HG02642 (cell line): ENCODE results near the gene PSD2.
"Not testable (repeated sequence)": the region's sequence is repeated elsewhere in the genome, so short reads cannot be mapped to it uniquely, and the experiment has no call there.

ENCODE experiments used
- ATAC-seq: cut with Tn5 transposase; IDR thresholded peaks from one replicate; pipeline ENCODE4 v1.9.1; 2021; ENCODE audit warnings: mild to moderate bottlenecking; ENCODE audit not compliant: unreplicated experiment, poor library complexity

Gene PSD2

DNA sequence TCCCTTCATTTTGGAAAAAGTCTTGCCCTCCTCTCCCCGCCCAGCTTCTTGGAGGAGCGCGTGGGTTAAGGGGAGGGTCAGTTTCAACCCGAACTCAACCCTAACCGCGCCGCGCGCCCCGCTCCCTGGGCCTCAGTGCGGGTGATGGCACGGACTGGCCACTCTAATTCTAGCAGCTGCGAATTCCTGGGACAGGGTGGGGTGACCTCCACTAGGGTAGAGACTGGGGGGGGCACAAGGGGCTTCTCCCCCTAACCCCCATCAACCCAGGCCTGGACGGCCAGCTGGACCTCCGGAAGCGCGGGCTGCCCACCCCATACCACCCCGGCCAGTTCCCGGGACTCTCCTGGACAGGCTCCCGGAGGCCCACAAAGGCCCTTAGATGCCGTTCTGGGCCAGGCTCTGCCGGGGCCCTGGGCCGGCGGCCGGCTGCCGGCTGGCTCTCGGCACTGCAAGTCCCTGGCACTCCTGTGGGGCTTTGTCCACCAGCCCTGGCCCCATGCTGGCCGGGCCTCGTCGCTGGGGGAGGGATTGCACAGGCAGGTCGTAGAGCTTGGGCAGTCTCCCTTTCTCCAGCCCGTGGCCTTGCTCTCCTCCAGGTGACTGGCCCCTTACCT, 7.2 kb upstream of the PSD2 start:
- ATAC-seq, result no peak

DNA sequence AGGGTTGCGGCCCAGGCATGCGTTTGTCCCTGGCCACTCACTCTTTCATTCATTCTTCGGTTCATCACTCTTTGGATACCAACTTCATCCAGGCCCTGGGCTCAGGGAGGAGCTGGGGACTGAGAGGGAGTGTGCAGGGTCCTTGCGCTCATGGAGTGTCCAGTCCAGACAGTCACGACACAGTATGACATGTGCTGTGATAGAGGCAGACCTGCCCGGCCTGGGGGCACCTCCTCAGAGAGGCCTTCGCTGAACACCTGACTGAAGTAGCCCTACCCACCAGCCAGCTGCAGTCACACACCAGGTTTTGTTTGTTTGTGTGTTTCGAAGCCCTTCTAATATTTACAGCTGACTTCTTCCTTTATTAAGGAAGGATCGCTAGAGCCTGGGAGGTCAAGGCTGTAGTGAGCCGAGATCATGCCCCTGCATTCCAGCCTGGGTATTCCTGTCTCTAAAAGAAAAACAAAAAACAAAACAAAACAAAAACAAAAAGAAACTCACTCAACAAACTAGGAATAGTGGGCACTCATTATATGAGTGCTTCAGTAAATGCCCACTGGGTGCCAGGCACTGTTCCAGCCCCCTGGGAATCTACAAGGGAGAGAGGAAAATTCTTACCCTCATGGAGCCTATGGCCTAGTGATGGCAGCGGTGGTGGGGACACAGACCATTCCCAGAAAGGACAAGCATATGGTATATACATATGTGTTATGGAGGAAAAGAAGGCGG, 6.3 kb upstream of the PSD2 start:
- no peak for ATAC-seq

DNA sequence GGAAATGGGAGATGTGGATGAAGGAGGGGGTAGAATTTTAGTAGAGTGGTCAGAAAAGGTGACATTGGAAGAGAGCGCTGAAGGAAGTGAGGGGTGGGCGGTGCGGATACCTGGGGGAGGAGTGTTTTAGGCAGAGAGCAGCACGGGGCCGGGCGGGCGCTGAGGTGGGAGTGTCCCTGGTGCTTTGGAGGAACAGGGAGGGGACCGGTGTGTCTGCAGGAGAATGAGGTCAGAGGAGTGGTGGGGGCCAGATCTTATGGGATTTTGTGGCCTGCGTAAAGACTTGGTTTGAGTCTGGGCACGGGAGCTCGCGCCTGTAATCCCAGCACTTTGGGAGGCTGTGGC, 5.8 kb upstream of the PSD2 start:
- ATAC-seq, result no peak

DNA sequence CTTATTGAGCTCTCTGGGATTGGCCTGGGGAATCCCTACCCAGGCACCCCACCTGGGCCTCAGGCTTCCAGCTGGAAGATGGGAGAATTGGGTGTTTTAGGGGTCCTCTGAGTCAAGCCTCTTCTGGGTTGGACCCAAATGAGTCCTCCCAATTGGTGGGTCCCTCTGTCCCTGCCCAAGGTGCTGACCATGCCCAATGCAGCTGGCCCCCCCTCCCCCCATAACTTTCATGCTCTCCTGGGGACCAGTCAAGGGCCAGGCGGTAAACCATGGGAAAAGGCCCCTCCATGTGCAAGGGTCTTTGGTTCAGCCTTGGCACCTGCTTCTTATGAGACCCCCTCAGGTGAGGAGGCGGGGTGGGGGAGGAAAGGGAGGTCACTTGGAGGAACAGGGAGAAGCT, 3.4 kb upstream of the PSD2 start:
- no peak for ATAC-seq

DNA sequence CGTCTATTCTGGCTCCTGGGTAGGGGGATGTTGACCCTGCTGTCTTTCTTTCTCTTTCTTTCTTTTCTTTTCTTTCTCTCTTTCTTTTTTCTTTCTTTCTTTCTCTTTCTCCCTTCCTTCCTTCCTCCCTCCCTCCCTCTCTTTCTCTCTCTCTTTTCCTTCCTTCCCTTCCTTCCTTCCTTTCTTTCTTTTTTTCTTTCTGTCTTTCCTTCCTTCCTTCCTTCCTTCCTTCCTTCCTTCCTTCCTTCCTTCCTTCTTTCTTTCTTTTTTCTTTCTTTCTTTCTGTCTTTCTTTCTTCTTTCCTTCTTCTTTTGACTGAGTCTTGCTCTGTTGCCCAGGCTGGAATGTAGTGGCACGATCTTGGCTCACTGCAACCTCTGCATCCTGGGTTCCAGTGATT, 3.0 kb upstream of the PSD2 start:
- not testable (repeated sequence) for ATAC-seq

DNA sequence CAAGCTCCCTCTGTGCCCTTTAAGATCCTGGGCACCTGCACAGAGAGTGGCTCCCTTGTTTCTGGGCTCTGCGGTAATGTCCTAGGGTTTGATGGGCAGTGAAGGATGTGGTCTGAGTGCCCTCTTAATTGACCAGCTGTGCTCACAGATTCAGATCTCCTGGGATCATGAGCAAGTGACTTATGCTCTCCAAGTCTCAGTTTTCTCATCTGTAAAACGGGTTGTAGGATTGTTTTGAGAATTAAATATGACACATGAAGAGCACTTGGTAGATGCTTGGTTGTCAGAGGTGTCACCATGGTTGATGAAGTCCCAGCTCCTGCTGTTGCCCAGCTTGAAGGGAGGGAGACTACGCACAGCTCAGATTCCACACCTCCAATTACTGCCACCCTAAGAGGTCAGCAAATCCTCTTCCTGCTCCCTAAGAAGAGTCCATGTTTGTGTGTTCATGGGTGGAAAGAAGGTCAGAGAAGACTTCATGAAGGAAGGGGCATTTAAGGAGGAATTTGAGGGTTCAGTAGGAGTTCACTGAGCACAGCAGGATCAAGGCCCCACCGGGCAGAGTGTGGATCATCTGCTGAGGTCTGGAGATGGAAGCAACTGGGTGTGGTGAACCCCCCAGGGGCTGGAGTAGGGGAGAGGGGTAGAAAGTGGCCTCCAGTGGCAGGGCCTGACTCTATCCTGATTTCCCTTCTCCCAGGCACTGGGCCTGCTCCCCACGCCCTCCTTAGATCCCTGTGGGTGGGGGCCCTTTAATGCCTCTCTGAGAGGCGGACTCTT, 1.4 kb upstream of the PSD2 start:
- ATAC-seq, result no peak

DNA sequence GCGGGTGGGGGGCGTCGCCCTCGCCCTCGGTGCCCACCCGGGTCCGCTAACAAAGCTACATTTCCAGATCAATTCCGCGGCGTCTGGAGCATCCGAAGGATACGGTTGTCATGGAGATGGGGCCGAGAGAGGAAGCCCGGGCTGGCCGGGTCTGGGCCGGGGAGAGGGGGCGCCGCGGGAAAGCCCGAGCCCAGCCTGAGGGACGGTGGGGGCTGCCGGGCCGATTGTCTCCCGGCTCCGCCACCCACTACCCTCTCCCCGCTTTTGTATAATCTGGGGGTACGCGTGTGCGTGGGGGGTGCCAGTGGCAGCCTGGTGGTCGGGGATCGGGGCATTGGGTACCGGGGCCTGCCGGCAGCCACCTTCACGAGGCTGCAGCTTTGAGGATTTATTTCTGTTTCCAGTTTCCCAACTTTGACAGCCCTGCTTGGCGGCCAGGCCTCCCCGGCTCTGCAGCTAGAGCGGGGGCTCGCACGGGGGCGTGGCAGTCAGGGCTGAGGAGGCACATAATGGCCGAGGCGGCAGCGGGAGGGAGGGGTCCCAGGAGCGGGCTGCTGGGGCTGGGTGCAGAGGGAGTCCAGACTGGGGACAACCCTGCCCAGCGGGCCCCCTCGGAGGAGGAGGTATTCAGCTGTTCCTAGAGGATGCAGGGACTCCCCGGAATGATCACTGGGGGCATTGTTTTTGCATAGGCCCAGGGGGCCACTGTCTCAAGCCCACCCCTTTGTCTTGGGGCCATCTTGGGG, 626 bp downstream of the PSD2 start:
- no peak for ATAC-seq

DNA sequence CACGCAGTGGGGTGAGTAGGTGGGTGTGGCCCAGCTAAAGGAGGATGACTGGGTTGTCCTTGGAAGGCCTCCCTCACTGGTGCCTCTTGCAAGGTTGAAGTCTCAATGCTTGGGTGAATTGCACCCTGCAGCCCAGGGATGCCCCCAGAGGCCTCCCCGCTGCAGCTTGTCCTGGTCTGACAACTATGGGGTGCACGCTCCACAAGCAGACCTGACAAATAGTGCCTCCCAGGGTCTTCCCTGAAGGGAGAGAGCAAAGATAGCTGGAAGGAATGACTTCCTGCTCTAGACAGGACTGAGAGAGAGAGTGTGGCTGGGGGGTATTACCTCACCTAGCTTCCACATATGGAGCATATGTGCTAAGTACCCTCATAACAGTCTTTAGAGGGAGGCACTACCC, 1.7 kb downstream of the PSD2 start:
- ATAC-seq, result no peak

DNA sequence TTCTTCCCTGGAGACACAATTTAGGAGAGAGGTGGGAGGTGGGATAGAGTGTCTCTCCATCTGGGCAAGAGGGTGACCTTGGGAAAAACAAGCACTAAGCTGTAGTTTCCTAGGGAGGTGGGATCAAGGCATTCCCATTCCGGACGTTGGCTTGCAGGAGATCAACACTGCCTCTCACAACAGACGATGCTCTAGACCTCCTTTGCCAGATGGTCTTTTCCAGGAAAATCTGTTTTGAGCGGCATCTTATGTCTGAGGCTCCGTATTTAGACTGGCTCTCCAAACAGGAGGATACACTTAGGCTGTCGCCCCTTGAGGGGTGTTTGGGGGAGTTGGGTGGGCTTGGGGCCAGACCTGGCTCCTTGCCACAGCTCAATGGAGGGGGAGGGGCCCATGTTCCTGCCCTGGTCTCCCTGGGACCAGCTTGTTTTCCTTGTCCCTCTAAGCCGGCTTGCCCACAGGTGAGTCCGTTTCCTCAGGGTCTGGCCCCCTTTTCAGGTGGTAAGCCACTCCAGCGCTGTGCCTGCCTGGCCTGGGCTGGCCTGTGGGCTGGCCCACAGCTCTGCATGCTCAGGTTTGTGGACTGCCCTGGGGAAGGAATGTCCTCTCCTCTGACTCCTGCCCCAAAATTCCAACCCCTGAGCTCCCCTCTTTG, 2.4 kb downstream of the PSD2 start:
- no peak for ATAC-seq

DNA sequence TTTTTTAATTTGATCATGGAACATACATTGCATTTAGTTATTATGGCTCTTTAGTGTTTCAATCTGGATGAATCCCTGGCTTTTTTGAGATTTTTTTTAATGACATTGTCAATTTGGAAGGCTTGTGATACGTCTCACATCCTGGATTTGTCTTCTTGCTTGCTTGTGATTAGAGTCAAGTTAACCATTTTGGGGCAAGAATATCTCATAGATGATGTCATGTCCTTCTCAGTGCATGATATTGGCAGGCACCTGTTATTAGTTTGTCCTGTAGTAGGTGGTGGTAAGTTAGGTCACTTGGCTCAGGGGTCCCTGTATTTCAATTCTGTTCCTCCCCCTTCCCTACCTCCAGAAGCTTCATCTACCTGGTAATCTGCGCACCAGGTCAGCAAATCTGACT, 3.3 kb downstream of the PSD2 start:
- no peak for ATAC-seq

DNA sequence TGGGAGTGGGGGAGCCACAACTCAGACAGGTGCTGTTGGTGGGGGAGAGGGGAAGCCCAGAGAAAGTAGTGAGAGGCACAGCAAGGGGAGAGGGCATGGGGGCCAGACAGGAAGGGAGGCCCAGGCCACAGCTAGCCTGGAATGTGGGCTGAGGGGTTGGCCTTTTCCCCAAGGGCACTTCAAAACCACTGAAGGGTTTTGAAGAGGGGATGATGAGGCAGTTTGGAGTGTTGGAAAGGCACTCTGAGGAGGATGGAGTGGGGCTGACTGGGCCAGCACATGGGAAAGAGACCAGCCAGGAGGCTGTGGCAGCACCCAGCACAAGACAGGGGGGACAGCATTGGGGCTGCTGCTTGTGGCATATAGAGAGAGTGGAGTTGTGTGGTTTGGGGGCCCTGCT, 3.8 kb downstream of the PSD2 start:
- ATAC-seq, result no peak

DNA sequence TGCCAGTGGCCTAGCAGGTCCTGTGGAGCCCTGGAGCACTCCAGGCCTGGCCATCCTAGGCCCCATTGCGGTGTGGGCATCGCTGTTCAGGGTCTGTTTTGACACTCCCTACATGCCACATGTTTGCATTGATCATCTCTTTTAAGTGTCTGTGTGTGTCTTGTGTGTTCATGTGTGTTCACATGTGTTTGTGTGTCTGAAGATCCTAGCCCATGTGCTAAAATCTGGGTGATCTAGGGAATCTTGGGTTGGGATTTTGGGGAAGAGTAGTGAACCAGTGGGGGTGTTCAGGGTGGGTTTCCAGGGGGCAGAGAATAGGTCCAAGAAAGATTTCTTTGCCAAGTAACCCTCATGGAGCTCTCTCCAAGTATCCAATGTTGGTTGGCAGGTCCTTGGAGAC, 8.4 kb downstream of the PSD2 start:
- no peak for ATAC-seq

DNA sequence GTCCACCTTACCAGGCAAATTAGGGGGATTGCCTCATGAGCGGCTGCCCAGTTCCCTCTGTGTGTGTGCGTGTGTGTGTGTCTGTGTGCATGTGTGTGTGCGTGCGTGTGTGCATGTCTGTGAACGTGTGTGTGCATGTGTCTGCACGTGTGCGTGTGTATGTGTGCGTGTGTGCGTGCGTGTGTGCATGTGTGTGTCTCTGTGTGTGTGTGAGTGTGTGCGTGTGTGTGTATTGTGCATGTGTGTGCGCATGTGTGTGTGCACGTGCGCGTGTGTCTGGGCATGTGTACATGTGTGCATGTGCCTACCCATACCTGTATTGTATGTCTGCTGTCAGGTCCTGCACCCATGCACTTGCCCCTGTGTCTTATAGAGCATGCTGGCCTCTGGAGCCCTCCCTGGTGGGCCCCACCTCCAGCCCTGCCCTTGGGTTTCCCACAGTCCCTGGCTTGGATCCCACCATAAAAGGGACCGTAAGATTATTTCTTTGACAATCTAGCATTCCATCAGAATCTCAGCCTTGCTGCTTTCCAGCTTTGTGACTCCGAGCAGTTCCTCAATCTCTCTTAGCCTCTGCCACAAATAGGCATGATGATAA, 9.3 kb downstream of the PSD2 start:
- no peak for ATAC-seq

DNA sequence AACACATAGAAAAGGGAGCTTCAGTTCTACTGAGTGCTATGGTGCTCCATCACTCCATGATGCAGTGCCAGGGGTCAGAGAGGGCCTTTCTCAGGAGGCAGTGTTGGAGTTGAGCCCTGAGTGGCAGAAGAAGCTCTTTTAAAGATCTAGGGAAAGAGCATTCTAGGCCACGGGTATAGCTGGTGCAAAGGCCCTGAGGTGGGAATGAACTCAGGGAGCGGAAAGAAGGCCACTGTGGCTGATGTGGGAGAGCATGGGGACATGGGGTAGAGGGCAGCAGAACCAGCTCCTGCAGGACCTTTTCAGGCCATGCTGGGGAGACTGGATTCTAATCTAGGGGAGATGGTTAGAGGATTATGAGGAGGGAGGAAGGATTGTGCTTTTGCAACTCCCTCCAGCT, 9.9 kb downstream of the PSD2 start:
- no peak for ATAC-seq

DNA sequence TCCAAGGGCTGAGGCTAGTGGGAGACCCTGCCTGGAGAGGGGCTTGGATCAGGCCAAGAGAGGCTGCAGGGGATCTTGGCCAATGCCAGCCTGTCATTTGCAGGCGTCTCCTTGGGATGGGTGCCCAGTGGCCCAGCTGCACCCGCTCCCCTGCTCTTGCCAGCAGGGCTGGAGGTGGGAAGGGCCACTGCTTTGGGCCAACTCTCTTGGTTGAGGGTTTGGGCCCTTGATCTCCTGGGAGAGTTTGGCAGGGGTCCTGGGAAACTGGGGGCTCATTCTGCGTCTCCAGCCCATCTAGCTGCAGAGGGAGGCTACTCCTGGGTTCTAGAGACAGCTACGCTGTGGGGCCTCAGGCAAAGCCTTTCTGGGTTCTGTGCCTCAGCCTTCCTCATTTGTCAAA, 10.5 kb downstream of the PSD2 start:
- no peak for ATAC-seq

DNA sequence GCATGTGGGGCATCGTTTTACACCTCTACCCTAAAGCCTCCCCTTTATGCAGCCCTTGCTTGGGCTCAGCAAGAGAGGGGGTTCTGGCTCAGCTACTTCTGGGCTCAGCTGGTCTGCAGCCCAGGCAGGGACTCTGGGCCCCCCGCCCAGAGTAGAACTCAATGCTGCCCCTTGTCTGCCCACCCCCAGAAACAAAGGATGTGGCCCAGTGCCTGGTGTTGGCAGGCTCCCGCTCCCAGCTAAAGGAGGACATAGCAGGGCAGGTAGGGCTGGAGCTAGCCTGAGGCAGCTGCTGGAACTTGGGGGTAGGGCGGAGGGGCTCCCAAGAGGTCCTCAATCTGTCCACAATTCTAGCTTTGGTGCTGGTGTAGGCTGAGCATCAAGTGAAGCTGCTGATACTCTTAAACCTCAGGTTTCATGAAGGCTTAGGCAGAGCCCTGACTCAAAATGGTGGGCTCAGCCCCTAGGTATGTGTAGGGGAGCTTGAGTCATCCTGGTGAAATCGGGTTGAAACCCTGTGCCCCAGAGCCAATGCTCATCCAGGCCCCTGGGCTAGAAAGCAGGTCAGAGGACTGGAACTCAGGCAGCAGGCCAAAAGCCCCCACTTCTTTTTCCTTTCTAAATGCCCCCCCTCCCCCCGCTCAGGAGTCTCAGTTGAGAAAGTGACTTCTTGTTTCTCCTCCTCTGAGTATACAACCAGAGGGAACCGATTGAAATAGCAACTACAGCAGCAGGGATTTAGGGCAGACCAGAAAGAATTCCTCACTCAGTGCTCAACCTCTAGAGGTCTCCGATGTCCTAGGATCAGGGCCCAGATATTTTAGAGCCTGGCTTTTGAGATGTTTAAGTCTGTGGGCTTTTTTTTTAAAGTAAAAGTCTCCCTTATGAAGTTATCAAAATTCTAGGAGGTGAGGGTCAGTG, 11.4 kb downstream of the PSD2 start:
- no peak for ATAC-seq

DNA sequence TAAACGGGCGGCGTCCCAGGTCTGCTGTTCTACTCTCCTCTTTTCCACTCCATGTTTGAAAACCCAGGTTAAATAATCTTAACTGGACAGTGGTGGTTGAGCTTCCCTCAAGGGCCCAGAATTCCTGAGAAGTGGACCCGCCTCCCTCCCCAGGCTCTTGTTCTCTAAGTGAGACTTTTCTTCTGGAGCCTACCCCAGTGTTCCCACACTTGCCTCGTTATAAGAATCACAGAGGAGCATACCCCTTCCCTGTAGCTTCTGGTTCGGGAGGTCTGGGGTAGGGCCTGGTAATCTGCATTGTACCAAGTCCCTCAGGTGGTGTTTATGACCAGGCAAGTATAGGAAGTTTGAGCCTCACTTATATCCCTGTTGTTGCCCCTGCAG, 12.0 kb downstream of the PSD2 start:
- no peak for ATAC-seq

DNA sequence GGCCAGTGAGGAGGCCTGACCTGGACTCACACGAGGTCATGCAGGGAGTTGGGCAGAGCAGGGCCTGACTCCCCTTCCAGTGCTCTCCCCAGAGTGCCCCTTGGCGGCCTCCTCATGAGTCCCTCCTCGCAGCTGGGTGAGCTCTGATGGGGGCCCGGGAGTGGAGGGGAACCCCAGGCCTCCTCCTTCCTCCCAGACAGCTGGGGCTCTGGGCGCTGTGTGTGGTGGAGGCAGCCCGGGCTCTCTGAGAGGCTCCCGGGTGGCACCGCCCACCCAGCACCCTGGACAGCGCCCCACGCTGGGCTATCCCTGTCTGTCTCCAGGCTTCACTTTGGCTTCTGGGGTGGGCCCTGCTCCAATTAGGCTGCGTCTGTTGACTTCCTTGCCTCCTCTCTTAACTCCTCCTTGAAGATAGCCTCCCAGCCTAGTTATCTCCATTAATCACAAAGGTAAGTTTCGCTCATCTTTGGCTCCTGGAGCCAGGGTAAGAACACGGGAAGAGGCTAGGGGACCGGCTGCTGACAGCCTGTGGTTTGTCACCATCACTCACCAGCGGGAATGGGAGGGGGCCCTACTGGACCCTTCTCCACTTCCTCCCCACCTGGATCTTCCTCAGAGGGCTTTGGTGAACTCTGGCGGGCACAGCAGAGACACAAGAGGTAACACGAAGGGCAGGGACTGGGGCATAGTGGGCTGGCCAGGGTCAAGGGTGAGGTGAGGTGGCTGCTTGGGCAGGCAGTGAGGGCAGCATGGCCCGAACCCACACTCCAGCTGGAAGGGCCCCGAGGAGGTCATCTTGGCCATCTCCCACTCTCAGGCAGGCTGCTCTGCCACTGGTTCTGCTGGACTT, 13.1 kb downstream of the PSD2 start:
- ATAC-seq, result peak; percentile 53
